Right atrium auricular region (tissue), 2 donors: ENCODE data around the gene GPR63. TPM values are rescaled to one million over a fixed set of nuclear protein-coding genes. Genes with fewer than 3 reads are reported as not detected.

ENCODE experiments used
- DNase-seq: peaks from one replicate; pipeline ENCODE4 v3.0.0-alpha.2; 2019; ENCODE audit warnings: low spot score
- H3K27ac ChIP-seq, 2 donors: fragments of 200-600 bp; sonication (generic); 1 replicate in 1 of 2; 2 replicates in 1 of 2; pipeline ENCODE4 v1.5.1; 2016 to 2019
- H3K27me3 ChIP-seq, 2 donors: fragments of 200-600 bp; sonication (generic); one replicate each; pipeline versions ENCODE4 v1.5.1 to v1.6.0; 2017 to 2019
- H3K36me3 ChIP-seq: fragments of 200-600 bp; sonication (generic); one replicate; pipeline ENCODE4 v1.5.1; 2016
- H3K4me1 ChIP-seq, 2 donors: fragments of 200-600 bp; sonication (generic); one replicate each; pipeline versions ENCODE4 v1.5.1 to v1.6.0; 2017 to 2019
- H3K4me3 ChIP-seq, 2 donors: fragments of 200-600 bp; sonication (generic); 1 replicate in 1 of 2; 2 replicates in 1 of 2; pipeline ENCODE4 v1.5.1; 2017 to 2019; ENCODE audit warnings: mild to moderate bottlenecking in 1 of 2, moderate library complexity in 1 of 2
- H3K9me3 ChIP-seq, 2 donors: fragments of 200-600 bp; sonication (generic); one replicate each; pipeline ENCODE4 v1.5.1; 2019
- CTCF ChIP-seq, 2 donors: fragments of 200-600 bp; sonication (generic); IDR thresholded peaks; one replicate each; pipeline ENCODE4 v1.5.1; 2019; ENCODE audit warnings: antibody characterized with exemption in 2 of 2
- total RNA-seq, 2 donors: library from RNA; depleted of rRNA; stranded (reverse); fragments of >200 nt; gene quantifications; one replicate each; pipeline ENCODE4 v1.1.0, GENCODE V29; 2016

GPR63 gene
- total RNA-seq, 2 donors from 2014 or later: 0.37 to 0.86 TPM

DNA sequence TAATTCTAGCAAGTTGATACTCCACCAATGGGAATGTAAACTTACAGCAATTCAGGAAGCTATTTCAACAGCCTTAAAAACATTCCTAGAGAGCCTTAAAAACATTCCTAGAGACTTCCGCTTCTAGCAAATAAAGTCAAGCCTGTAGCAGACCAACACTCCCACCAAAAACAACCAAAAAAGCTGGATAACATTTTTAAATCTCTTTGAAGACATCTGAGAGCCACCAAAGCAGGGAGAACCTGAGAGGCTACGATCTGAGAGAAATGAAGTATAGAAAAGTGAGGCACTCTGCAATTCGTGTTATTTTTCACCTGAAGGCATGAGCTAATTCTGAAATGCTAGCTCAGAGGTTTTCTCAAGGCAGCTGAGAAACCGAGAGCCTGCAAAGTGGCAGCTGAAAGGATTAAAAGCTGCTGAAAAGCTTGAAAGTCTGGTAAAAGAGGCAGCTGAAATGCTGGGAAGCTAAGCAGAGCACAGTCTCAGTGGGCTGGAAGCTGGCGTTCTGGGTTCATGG is 20.9 kb downstream of the GPR63 start:
- no peaks in the 10 kb centered on the region for H3K4me1 ChIP-seq
- TF ChIP-seq CTCF (IDR thresholded peaks at IDR 0.05): no peak
- H3K36me3 ChIP-seq: no peaks in the 10 kb centered on the region
- no peaks in the 10 kb centered on the region for H3K27me3 ChIP-seq
- no peak for DNase-seq
- no peak overlapping the region for H3K4me3 ChIP-seq
- H3K27ac ChIP-seq: no peak overlapping the region
- H3K9me3 ChIP-seq: no peaks in the 10 kb centered on the region

DNA sequence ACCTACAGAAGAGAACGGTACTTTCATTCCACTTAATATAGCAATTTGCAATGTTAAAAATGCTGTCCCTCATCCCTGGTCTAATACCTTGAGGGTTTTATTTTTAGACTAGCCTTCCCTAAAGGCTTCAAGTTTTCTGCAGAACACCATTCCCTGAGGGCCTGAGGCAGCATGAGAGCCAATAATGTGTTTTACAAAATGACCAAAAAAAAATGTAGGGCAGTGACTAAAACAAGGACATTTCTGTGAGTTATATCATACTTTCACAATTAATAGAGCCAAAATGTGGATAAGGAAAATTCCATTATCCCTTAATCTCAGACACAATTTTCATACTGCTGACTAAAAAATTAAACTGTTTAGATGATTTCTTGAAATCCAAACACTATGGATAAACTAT is 22.7 kb downstream of the GPR63 start:
- no peak for TF ChIP-seq CTCF (IDR thresholded peaks at IDR 0.05)
- Histone ChIP-seq H3K27ac (no peak overlapping the region), H3K4me3 (no peak overlapping the region), H3K4me1 (no peaks in the 10 kb centered on the region), H3K36me3 (no peaks in the 10 kb centered on the region), H3K27me3 (no peaks in the 10 kb centered on the region), H3K9me3 (no peaks in the 10 kb centered on the region)
- DNase-seq: no peak

DNA sequence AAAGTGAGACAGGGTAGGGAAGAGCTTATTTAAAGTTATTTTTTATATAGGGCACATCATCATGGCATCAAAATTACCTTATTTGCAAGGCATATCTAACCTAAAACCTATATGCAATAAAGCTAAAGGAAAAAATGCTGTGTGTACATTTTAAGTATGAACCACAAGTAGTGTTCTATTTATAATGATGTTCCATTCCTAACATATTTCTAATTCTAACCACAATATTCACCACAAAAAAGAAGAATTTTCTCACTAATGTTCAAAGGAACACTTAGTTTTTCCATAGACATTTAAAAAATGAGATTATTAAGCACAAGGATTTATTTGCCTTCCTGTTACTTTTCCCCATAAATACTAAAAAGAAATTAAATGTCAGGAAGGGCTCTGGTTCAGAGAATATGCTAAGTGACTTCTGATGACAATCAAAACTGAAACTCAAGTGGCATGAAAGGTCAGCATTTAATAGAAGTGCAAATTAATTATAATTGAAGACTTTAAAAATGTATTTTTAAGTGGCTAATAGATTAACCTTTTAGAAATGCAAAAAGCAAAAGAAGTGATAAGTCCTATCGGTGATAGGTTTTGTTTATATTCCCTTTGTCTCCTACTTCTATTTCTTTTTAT is 25.1 kb downstream of the GPR63 start:
- no peaks in the 10 kb centered on the region for H3K27me3 ChIP-seq
- H3K36me3 ChIP-seq: no peaks in the 10 kb centered on the region
- no peak overlapping the region for H3K27ac ChIP-seq
- H3K4me1 ChIP-seq: no peaks in the 10 kb centered on the region
- no peaks in the 10 kb centered on the region for H3K9me3 ChIP-seq
- TF ChIP-seq CTCF (IDR thresholded peaks at IDR 0.05): no peak
- no peak for DNase-seq
- no peak overlapping the region for H3K4me3 ChIP-seq

- Histone ChIP-seq H3K36me3 (no peaks in the 10 kb centered on the region), H3K4me3 (no peak overlapping the region), H3K9me3 (no peaks in the 10 kb centered on the region), H3K27ac (no peak overlapping the region), H3K27me3 (no peaks in the 10 kb centered on the region), H3K4me1 (no peaks in the 10 kb centered on the region)
- DNase-seq: no peak
- TF ChIP-seq CTCF (IDR thresholded peaks at IDR 0.05): no peak
Measured at GRCh38 chr6:96811670-96812069, 25.6 kb downstream of the GPR63 start.

GRCh38 chr6:96811136-96811535 is 26.1 kb downstream of the GPR63 start:
- no peak for TF ChIP-seq CTCF (IDR thresholded peaks at IDR 0.05)
- Histone ChIP-seq H3K36me3 (no peaks in the 10 kb centered on the region), H3K27ac (no peak overlapping the region), H3K27me3 (no peaks in the 10 kb centered on the region), H3K4me3 (no peak overlapping the region), H3K4me1 (no peaks in the 10 kb centered on the region), H3K9me3 (no peaks in the 10 kb centered on the region)
- no peak for DNase-seq

- H3K9me3 ChIP-seq: no peaks in the 10 kb centered on the region
- no peak for TF ChIP-seq CTCF (IDR thresholded peaks at IDR 0.05)
- H3K4me1 ChIP-seq: no peaks in the 10 kb centered on the region
- H3K36me3 ChIP-seq: no peaks in the 10 kb centered on the region
- no peaks in the 10 kb centered on the region for H3K27me3 ChIP-seq
- DNase-seq: no peak
- H3K27ac ChIP-seq: no peak overlapping the region
- no peak overlapping the region for H3K4me3 ChIP-seq
Measured at GRCh38 chr6:96809119-96809518, 28.2 kb downstream of the GPR63 start.
